Endodermal cell (in vitro differentiated cells): ENCODE measurements around the gene MNDA. TPM values are rescaled to one million over a fixed set of nuclear protein-coding genes. Genes with fewer than 3 reads are reported as not detected.
"Not testable (repeated sequence)": the region's sequence is repeated elsewhere in the genome, so short reads cannot be mapped to it uniquely, and the experiment has no call there.

ENCODE experiments used
- DNase-seq: peaks from one replicate; pipeline ENCODE4 v3.0.0-alpha.2; 2017
- H3K27ac ChIP-seq: 2 replicates; pipeline ENCODE4 v1.5.1; 2013; ENCODE audit warnings: mild to moderate bottlenecking, low read depth, low read length, moderate library complexity
- H3K27me3 ChIP-seq: 2 replicates; pipeline ENCODE4 v1.6.1; 2013; ENCODE audit warnings: mild to moderate bottlenecking, low read length, moderate library complexity; ENCODE audit not compliant: insufficient read depth, control insufficient read depth, poor library complexity, severe bottlenecking
- H3K36me3 ChIP-seq: 2 replicates; pipeline ENCODE4 v1.7.0; 2013; ENCODE audit warnings: mild to moderate bottlenecking, low read length, moderate library complexity; ENCODE audit not compliant: control insufficient read depth, insufficient read depth
- H3K4me1 ChIP-seq: one replicate; pipeline ENCODE4 v1.7.0; 2013; ENCODE audit warnings: low read length; ENCODE audit not compliant: control insufficient read depth, insufficient read depth
- H3K4me3 ChIP-seq: 2 replicates; pipeline ENCODE4 v1.5.1; 2013; ENCODE audit warnings: mild to moderate bottlenecking, low read length, moderate library complexity
- H3K9ac ChIP-seq: 2 replicates; pipeline ENCODE4 v1.6.1; 2013; ENCODE audit warnings: mild to moderate bottlenecking, low read length, moderate library complexity; ENCODE audit not compliant: poor library complexity, severe bottlenecking; ENCODE audit errors: extremely low read depth
- H3K9me3 ChIP-seq: 2 replicates; pipeline ENCODE4 v1.6.1; 2013; ENCODE audit warnings: mild to moderate bottlenecking, low read length, moderate library complexity; ENCODE audit not compliant: control insufficient read depth
- H3K27ac Mint-ChIP-seq: 2 replicates; pipeline ENCODE4 v1.8.0; 2020; ENCODE audit warnings: mixed read lengths
- H3K27me3 Mint-ChIP-seq: 2 replicates; pipeline ENCODE4 v1.8.0; 2021; ENCODE audit warnings: mild to moderate bottlenecking, mixed read lengths; ENCODE audit not compliant: insufficient read depth
- H3K36me3 Mint-ChIP-seq: 2 replicates; pipeline ENCODE4 v1.8.0; 2020; ENCODE audit warnings: low read depth, mixed read lengths
- H3K4me1 Mint-ChIP-seq: 2 replicates; pipeline ENCODE4 v1.8.0; 2020; ENCODE audit warnings: mixed read lengths
- H3K4me3 Mint-ChIP-seq: 2 replicates; pipeline ENCODE4 v1.8.0; 2020; ENCODE audit warnings: mild to moderate bottlenecking, moderate library complexity, mixed read lengths
- H3K9me3 Mint-ChIP-seq: 2 replicates; pipeline ENCODE4 v1.8.0; 2020; ENCODE audit warnings: mild to moderate bottlenecking, mixed read lengths
- WGBS, 2 experiments: methylation state at CpG; one replicate each; pipeline versions ENCODE4 v1.1.5 to v1.1.7; 2013; ENCODE audit warnings: missing lambda C conversion rate in 2 of 2, mixed read lengths in 1 of 2; ENCODE audit not compliant: insufficient coverage in 1 of 2, insufficient read length in 1 of 2; 5-methylcytosine and 5-hydroxymethylcytosine counted together
- total RNA-seq, 2 donors: library from RNA; stranded (reverse); fragmentation: NEBNext Ultra II Directional in 1 of 2; extraction: Animal tissue kit (Norgen Biotek cat#: 25700) in 1 of 2; gene quantifications; 2 replicates in 1 of 2; 3 replicates in 1 of 2; pipeline ENCODE4 v1.2.1, GENCODE V29; 2021
- TF ChIP-seq, protein P1 (sequence below): fragments of 200-600 bp; sonication (generic); conservative IDR thresholded peaks from 2 replicates; pipeline ENCODE4 v1.5.0; 2021; ENCODE audit warnings: antibody characterized with exemption, mild to moderate bottlenecking

Gene MNDA
- total RNA-seq, 2 donors from 2014 or later = not detected

DNA sequence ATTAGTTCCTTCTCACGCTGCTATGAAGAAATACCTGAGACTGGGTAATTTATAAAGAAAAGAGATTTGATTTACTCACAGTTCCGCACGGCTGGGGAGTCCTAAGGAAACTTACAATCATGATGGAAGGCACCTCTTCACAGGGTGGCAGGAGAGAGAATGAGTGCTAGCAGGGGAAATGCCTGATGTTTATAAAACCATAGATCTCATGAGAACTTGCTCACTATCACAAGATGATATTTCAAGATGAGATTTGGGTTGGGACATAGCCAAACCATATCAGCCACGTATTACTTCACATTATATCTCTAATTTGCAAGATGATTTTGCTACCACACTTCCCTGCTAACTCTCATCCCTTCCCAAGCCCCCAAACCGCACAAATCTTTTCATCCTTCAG lies 9.1 kb downstream of the MNDA start:
- H3K27ac ChIP-seq = no peak overlapping the region
- TF ChIP-seq, protein P1, sequence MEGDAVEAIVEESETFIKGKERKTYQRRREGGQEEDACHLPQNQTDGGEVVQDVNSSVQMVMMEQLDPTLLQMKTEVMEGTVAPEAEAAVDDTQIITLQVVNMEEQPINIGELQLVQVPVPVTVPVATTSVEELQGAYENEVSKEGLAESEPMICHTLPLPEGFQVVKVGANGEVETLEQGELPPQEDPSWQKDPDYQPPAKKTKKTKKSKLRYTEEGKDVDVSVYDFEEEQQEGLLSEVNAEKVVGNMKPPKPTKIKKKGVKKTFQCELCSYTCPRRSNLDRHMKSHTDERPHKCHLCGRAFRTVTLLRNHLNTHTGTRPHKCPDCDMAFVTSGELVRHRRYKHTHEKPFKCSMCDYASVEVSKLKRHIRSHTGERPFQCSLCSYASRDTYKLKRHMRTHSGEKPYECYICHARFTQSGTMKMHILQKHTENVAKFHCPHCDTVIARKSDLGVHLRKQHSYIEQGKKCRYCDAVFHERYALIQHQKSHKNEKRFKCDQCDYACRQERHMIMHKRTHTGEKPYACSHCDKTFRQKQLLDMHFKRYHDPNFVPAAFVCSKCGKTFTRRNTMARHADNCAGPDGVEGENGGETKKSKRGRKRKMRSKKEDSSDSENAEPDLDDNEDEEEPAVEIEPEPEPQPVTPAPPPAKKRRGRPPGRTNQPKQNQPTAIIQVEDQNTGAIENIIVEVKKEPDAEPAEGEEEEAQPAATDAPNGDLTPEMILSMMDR = no peak
- no peak for DNase-seq
- Mint-ChIP-seq H3K4me3 (no peak overlapping the region), H3K27me3 (no peaks in the 10 kb centered on the region), H3K27ac (no peak overlapping the region), H3K36me3 (no peaks in the 10 kb centered on the region), H3K9me3 (no peaks in the 10 kb centered on the region), H3K4me1 (no peaks in the 10 kb centered on the region)
- 72 to 78% methylated on average over 4 to 5 of the region's 5 CpGs for WGBS, 2 experiments
- no peaks in the 10 kb centered on the region for H3K36me3 ChIP-seq
- H3K4me1 ChIP-seq = no peaks in the 10 kb centered on the region
- no peak overlapping the region for H3K4me3 ChIP-seq
- H3K27me3 ChIP-seq = no peaks in the 10 kb centered on the region
- no peaks in the 10 kb centered on the region for H3K9me3 ChIP-seq
- H3K9ac ChIP-seq = no peak overlapping the region

DNA sequence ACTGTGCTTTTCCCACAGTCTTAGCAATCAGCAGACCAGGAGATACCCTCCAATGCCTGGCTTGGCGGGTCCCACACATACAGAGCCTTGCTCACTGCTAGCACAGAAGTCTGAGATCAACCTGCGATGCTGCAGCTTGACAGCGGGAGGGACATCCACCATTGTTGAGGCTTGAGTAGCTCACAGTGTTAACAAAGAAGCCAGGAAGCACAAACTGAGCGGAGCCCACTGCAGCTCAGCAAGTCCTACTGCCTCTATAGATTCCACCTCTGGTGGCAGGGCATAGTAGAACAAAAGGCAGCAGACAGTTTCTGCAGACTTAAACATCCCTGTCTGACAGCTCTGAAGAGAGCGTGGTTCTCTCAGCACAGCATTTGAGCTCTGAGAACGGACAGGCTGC lies 33.4 kb downstream of the MNDA start:
- DNase-seq = peak; percentile 77
- Mint-ChIP-seq H3K4me3 (no peak overlapping the region), H3K36me3 (no peaks in the 10 kb centered on the region), H3K27me3 (no peaks in the 10 kb centered on the region), H3K4me1 (no peaks in the 10 kb centered on the region), H3K9me3 (peaks cover 8% of the 10 kb centered on the region), H3K27ac (no peak overlapping the region)
- H3K27me3 ChIP-seq = no peaks in the 10 kb centered on the region
- 58 to 63% methylated on average over 3 to 6 of the region's 6 CpGs for WGBS, 2 experiments
- no peaks in the 10 kb centered on the region for H3K9me3 ChIP-seq
- TF ChIP-seq, protein P1 = no peak
- peaks cover 5% of the 10 kb centered on the region for H3K4me1 ChIP-seq
- H3K9ac ChIP-seq = no peak overlapping the region
- no peaks in the 10 kb centered on the region for H3K36me3 ChIP-seq
- H3K4me3 ChIP-seq = no peak overlapping the region
- H3K27ac ChIP-seq = no peak overlapping the region

DNA sequence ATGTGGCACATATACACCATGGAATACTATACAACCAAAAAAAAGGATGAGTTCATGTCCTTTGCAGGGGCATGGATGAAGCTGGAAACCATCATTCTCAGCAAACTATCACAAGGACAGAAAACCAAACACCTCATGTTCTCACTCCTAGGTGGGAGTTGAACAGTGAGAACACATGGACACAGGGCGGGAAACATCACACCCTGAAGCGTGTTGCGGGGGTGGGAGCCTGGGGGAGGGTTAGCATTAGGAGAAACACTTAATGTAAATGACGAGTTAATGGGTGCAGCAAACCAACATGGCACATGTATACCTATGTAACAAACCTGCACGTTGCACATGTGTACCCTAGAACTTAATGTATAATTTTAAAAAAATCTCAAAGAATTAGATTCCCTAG lies 39.3 kb downstream of the MNDA start:
- not testable (repeated sequence) for H3K27ac ChIP-seq, H3K4me3 Mint-ChIP-seq, H3K4me3 ChIP-seq, H3K4me1 Mint-ChIP-seq, H3K36me3 ChIP-seq, H3K27ac Mint-ChIP-seq, H3K9me3 ChIP-seq, H3K36me3 Mint-ChIP-seq, H3K4me1 ChIP-seq, H3K27me3 Mint-ChIP-seq, H3K9ac ChIP-seq, DNase-seq, H3K27me3 ChIP-seq
- peaks cover 12% of the 10 kb centered on the region for H3K9me3 Mint-ChIP-seq
- WGBS, 2 experiments = 95 to 100% methylated on average over 2 to 4 of the region's 5 CpGs

DNA sequence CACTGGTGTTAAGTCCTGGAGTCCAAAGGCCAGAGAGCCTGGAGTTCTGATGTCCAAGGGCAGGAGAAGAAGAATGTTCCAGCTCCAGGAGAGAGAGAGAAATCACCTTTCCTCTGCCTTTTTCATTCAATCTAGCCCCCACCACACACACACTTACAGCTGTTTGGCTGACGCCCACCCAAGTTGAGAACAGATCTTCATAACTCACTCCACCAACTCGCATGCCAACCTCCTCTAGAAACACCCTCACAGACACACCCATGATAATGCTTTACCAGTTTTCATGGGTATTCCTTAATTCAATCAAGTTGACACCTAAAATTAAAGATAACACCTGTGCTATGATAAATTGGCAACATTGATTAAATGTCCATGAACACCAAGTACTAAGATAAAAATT lies 42.0 kb downstream of the MNDA start:
- Histone ChIP-seq H3K9ac (no peak overlapping the region), H3K9me3 (no peaks in the 10 kb centered on the region), H3K27me3 (no peaks in the 10 kb centered on the region), H3K36me3 (no peaks in the 10 kb centered on the region), H3K4me1 (no peaks in the 10 kb centered on the region), H3K27ac (no peak overlapping the region), H3K4me3 (no peak overlapping the region)
- TF ChIP-seq, protein P1 = no peak
- DNase-seq = no peak
- 92 to 100% methylated on average over 1 to 2 of the region's 2 CpGs for WGBS, 2 experiments
- Mint-ChIP-seq H3K9me3 (peaks cover 8% of the 10 kb centered on the region), H3K27me3 (no peaks in the 10 kb centered on the region), H3K27ac (no peak overlapping the region), H3K36me3 (no peaks in the 10 kb centered on the region), H3K4me1 (no peaks in the 10 kb centered on the region), H3K4me3 (no peak overlapping the region)
